K562 (cell line): ENCODE results near the gene LMOD1. TPM values are rescaled to one million over a fixed set of nuclear protein-coding genes. Genes with fewer than 3 reads are reported as not detected.

ENCODE experiments used
- ATAC-seq: fragments of 200-7000 bp; cut with Tn5 transposase; 3 replicates; pipeline ENCODE4 v1.9.1; 2020; ENCODE audit warnings: moderate library complexity
- BruUV-seq: library from RNA; stranded (reverse); fragments of 400-500 nt; replicated peaks from 2 replicates; lab custom pipeline; 2021; lab: Mats Ljungman, UMichigan
- CTCF ChIA-PET: fragments of 300-600 bp; formaldehyde crosslinking; extraction: SDS; loops from one replicate; lab custom pipeline; 2021; ENCODE audit warnings: low intra/inter-chr PET ratio; lab: Yijun Ruan, JAX
- POLR2A ChIA-PET: fragments of 300-600, 350-650 bp; sonication (Branson Sonifier 250); formaldehyde crosslinking; extraction: SDS; loops from one replicate; lab custom pipeline; 2021; ENCODE audit warnings: antibody characterized with exemption, inconsistent platforms; lab: Yijun Ruan, JAX
- DNase-seq, 4 experiments: peaks; one replicate each; pipeline versions ENCODE4 v3.0.0 to v3.0.0-alpha.2; 2011 to 2018; ENCODE audit warnings: low spot score in 3 of 4, mixed read lengths in 3 of 4; ENCODE audit errors: extremely low read depth in 1 of 4
- FAIRE-seq: peaks from 2 replicates; lab custom pipeline; 2011; peaks lifted over from hg19 to GRCh38; lab: Jason Lieb, UNC
- H2AFZ ChIP-seq: 2 replicates; pipeline ENCODE4 v1.6.0; 2011; ENCODE audit warnings: low read depth, low read length, control low read depth, inconsistent platforms
- H3K27ac ChIP-seq: fragments of 200-600 bp; 3 replicates; pipeline ENCODE4 v1.8.0; 2011; ENCODE audit warnings: low read depth, mild to moderate bottlenecking, control low read depth, inconsistent platforms, low read length, moderate library complexity, mixed read lengths; ENCODE audit errors: extremely low read depth
- H3K27me3 ChIP-seq, 2 experiments: fragments of 300-600 bp in 1 of 2; 2 replicates in 1 of 2; 3 replicates in 1 of 2; pipeline versions ENCODE4 v1.6.0 to v1.8.0; 2011; ENCODE audit warnings: inconsistent platforms in 2 of 2, low read length in 2 of 2, mild to moderate bottlenecking in 1 of 2, mixed read lengths in 1 of 2, moderate library complexity in 1 of 2; ENCODE audit not compliant: control insufficient read depth in 2 of 2, insufficient read depth in 2 of 2
- H3K36me3 ChIP-seq: fragments of 300-600 bp; 3 replicates; pipeline ENCODE4 v1.8.0; 2011; ENCODE audit warnings: mild to moderate bottlenecking, low read length, inconsistent platforms; ENCODE audit not compliant: control insufficient read depth, insufficient read depth
- H3K4me1 ChIP-seq, 2 experiments: fragments of 200-600 bp in 1 of 2; replicated peaks in 1 of 2; 2 replicates in 1 of 2; 3 replicates in 1 of 2; pipeline versions ENCODE4 v1.5.1 to v1.8.0; 2011; ENCODE audit warnings: inconsistent platforms in 2 of 2, low read length in 2 of 2, mild to moderate bottlenecking in 1 of 2, mixed read lengths in 1 of 2, moderate library complexity in 1 of 2; ENCODE audit not compliant: control insufficient read depth in 2 of 2, insufficient read depth in 2 of 2
- H3K4me2 ChIP-seq: 2 replicates; pipeline ENCODE4 v1.6.1; 2011; ENCODE audit warnings: low read length, control low read depth, inconsistent platforms, mixed read lengths; ENCODE audit not compliant: insufficient read depth
- H3K4me3 ChIP-seq: fragments of 200-600 bp; sonication (generic), shearing (Covaris generic); 2 replicates; pipeline ENCODE4 v1.5.1; 2016; ENCODE audit warnings: control low read depth, inconsistent platforms
- H3K79me2 ChIP-seq: fragments of 200-600 bp; 3 replicates; pipeline ENCODE4 v1.8.0; 2011; ENCODE audit warnings: low read length, inconsistent platforms; ENCODE audit not compliant: control insufficient read depth, insufficient read depth
- H3K9ac ChIP-seq, 2 experiments: 2 replicates each; pipeline versions ENCODE4 v1.6.0 to v1.6.1; 2011; ENCODE audit warnings: low read depth in 2 of 2, low read length in 2 of 2, control low read depth in 1 of 2, inconsistent platforms in 1 of 2, mild to moderate bottlenecking in 1 of 2, mixed read lengths in 1 of 2; ENCODE audit not compliant: insufficient read depth in 1 of 2
- H3K9me1 ChIP-seq: one replicate; pipeline ENCODE4 v1.6.0; 2011; ENCODE audit warnings: inconsistent platforms, mild to moderate bottlenecking, low read length, moderate library complexity; ENCODE audit not compliant: control insufficient read depth, insufficient read depth
- H3K9me3 ChIP-seq: replicated peaks from 2 replicates; pipeline ENCODE4 v1.5.1; 2011; ENCODE audit warnings: low read depth, low read length, inconsistent platforms; ENCODE audit not compliant: control insufficient read depth, insufficient read depth
- H4K20me1 ChIP-seq: replicated peaks from 2 replicates; pipeline ENCODE4 v1.6.1; 2011; ENCODE audit warnings: low read length, inconsistent platforms, mixed read lengths; ENCODE audit not compliant: control insufficient read depth, insufficient read depth
- BMI1 ChIP-seq: fragments of 150-350 bp; IDR thresholded peaks from 2 replicates; pipeline ENCODE4 v1.6.1; 2014; ENCODE audit warnings: low read length
- CXXC5 ChIP-seq: fragments of 250-450 bp; sonication (Bioruptor Pico); IDR thresholded peaks from 2 replicates; pipeline ENCODE4 v1.8.0; 2022; ENCODE audit warnings: inconsistent platforms, mild to moderate bottlenecking, moderate library complexity
- FIP1L1 ChIP-seq: fragments of 200-400 bp; formaldehyde crosslinking; IDR thresholded peaks from 2 replicates; pipeline ENCODE4 v1.6.1; 2018; ENCODE audit warnings: mild to moderate bottlenecking, low read depth, low read length; ENCODE audit not compliant: poor library complexity, severe bottlenecking
- MTA3 ChIP-seq: fragments of 450-650 bp; formaldehyde crosslinking; IDR thresholded peaks from 2 replicates; pipeline ENCODE4 v1.6.1; 2017; ENCODE audit warnings: mild to moderate bottlenecking, borderline replicate concordance
- SAP30 ChIP-seq: fragments of 200-600 bp; sonication (generic); IDR thresholded peaks from 2 replicates; pipeline ENCODE4 v1.6.1; 2012; ENCODE audit warnings: borderline replicate concordance, low read depth, mild to moderate bottlenecking, moderate library complexity, low read length, control low read depth, inconsistent platforms; ENCODE audit not compliant: insufficient read depth, poor library complexity, severe bottlenecking
- ZNF551 ChIP-seq: fragments of 250-450 bp; sonication (Bioruptor Pico); IDR thresholded peaks from 2 replicates; pipeline ENCODE4 v1.5.0; 2021; ENCODE audit warnings: mild to moderate bottlenecking, moderate library complexity
- WGBS: fragments of 100-300 bp; shearing (Covaris generic); methylation state at CpG from one replicate; pipeline ENCODE4 v1.1.6; 2016; ENCODE audit warnings: low coverage, mixed read lengths; ENCODE audit not compliant: insufficient coverage; ENCODE audit errors: missing lambda C conversion rate; 5-methylcytosine and 5-hydroxymethylcytosine counted together
- in situ Hi-C: fragments of 300-500 bp; cut with MboI; formaldehyde crosslinking; loops from 4 replicates; pipeline ENCODE4 v1.15.0; 2018; ENCODE audit warnings: inconsistent platforms, mixed read lengths
- intact Hi-C: fragments of 100-400 bp; cut with micrococcal nuclease; formaldehyde crosslinking; loops from 2 replicates; pipeline ENCODE4 v1.14.2; 2022
- polyA plus RNA-seq, 8 experiments: library from polyadenylated mRNA; depleted of rRNA in 4 of 8; stranded (reverse) in 5 of 8; unstranded in 3 of 8; fragments of >200 nt; fragmentation: Nextera tagmentation in 2 of 8; fragmentation: Illumina TruSeq in 1 of 8; extraction: Ambion mirVana in 2 of 8; extraction: Trizol in 1 of 8; gene quantifications; 2 replicates each; pipeline versions ENCODE4 v1.2.1 to v1.2.3, GENCODE V29; 2011 to 2014; ENCODE audit warnings: inconsistent platforms in 1 of 8, missing spikeins in 1 of 8
- total RNA-seq, 7 experiments: library from RNA; depleted of rRNA in 6 of 7; stranded (reverse); fragments of >200 nt in 6 of 7; fragmentation: Illumina TruSeq in 2 of 7; extraction: Trizol in 2 of 7; gene quantifications; 2 replicates each; pipeline versions ENCODE4 v1.2.1 to v1.2.3, GENCODE V29; 2011 to 2021; ENCODE audit warnings: low replicate concordance in 1 of 7
- TF ChIP-seq, protein P1 (sequence below): sonication (generic); formaldehyde crosslinking; IDR thresholded peaks from 2 replicates; pipeline ENCODE4 v1.8.0; 2022; ENCODE audit warnings: mild to moderate bottlenecking, low read depth, missing genetic modification reagents
- TF ChIP-seq, protein P2 (sequence below): sonication (generic); formaldehyde crosslinking; IDR thresholded peaks from 2 replicates; pipeline ENCODE4 v1.8.1; 2023; ENCODE audit warnings: mild to moderate bottlenecking, missing genetic modification reagents
- TF ChIP-seq, protein P3 (sequence below): sonication (generic); formaldehyde crosslinking; IDR thresholded peaks from 2 replicates; pipeline ENCODE4 v1.8.0; 2022; ENCODE audit warnings: missing genetic modification reagents, mild to moderate bottlenecking, moderate library complexity, borderline replicate concordance

The LMOD1 gene
- total and polyA plus RNA-seq, 9 of the 15 experiments (the other 6 are each of a cell fraction or from before 2014, with no cell fraction given), result 0.03 to 0.54 (median 0.38) TPM; not detected in 1

DNA sequence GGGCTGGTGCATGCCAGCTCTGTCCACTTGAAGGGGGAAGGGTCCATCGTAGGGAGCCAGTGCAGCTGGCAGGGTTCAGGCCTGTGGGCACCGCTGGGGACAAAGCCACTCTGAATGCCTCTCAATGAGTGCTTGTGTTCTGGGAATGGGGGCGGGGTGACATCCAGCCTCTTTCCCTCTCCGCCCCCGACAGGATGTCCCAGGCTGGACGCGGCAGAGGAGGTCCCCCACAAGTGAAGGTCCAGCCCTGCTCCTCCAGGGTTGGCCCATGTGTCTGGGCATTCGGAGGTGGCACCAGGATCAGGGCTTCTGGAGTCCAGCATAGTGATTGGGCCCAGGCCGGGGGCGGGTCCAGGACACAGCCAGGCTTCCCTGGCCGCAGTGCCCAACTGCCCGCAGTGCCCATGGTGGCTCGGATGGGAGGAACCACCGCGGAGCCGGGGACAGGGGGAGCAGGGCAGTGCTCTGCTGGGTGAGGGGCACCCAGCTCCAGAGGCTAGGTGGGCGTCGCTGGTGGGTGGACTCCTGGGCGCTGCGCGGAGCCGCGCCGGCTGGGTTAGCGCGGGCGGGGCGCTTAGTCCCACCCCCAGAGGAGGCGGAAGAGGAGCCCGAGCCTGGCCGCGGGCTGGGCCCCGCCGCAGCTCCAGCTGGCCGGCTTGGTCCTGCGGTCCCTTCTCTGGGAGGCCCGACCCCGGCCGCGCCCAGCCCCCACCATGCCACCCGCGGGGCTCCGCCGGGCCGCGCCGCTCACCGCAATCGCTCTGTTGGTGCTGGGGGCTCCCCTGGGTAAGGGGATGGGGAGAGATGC, 57.9 kb downstream of the LMOD1 start, which contains the start of gene SHISA4:
SHISA4 (plus strand) TSS at position 617 of the 808 bp plus-strand sequence; CDS start at position 714, 97 bp downstream.
- Histone ChIP-seq H3K79me2 (no peaks in the 10 kb centered on the region), H3K9me3 (no peaks in the 10 kb centered on the region), H3K4me3 (peak within 1 kb of the TSS; percentile 14; the same call in 1 of the 2 replicates), H4K20me1 (no peaks in the 10 kb centered on the region), H3K9me1 (no peaks in the 10 kb centered on the region), H3K27me3 (0 out of 5 replicates have a peak, but pooled peaks cover 0 to 4% of the 10 kb centered on the region in 2 experiments), H3K4me2 (peak within 1 kb of the TSS; percentile 30; the same call in 1 of the 2 replicates), H2AFZ (peak within 1 kb of the TSS; percentile 36), H3K9ac (peak within 1 kb of the TSS in 1 of 2 experiments; percentile 57; a peak in 1 of 4 replicates), H3K4me1 (peaks cover 41 to 45% of the 10 kb centered on the region in 2 experiments), H3K27ac (no peak within 1 kb of the TSS), H3K36me3 (no peaks in the 10 kb centered on the region)
- FAIRE-seq (no peak), ATAC-seq (peak; percentile 73), DNase-seq (peak; percentile 35 to 86 (median 76))
- CTCF ChIA-PET, result no interaction called here
- POLR2A ChIA-PET, result no interaction called here
- in situ Hi-C loops, result no loop called here
- no TSS peak for BruUV-seq
- 34% methylated on average over 41 of the region's 49 CpGs for WGBS
- intact Hi-C loops, result no loop called here
- TF ChIP-seq MTA3 (peak; percentile 70; the same call in 1 of the 2 replicates), ZNF551 (CRISPR knock-in tag) (no peak), FIP1L1 (peak; percentile 44), SAP30 (peak; percentile 39), BMI1 (no peak), CXXC5 (CRISPR knock-in tag) (0 out of 2 replicates have a peak, but pooled peaks have one; percentile 10)
- TF ChIP-seq, protein P1, sequence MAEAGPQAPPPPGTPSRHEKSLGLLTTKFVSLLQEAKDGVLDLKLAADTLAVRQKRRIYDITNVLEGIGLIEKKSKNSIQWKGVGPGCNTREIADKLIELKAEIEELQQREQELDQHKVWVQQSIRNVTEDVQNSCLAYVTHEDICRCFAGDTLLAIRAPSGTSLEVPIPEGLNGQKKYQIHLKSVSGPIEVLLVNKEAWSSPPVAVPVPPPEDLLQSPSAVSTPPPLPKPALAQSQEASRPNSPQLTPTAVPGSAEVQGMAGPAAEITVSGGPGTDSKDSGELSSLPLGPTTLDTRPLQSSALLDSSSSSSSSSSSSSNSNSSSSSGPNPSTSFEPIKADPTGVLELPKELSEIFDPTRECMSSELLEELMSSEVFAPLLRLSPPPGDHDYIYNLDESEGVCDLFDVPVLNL, result 0 out of 2 replicates have a peak, but pooled peaks have one; percentile 49
- TF ChIP-seq, protein P2, sequence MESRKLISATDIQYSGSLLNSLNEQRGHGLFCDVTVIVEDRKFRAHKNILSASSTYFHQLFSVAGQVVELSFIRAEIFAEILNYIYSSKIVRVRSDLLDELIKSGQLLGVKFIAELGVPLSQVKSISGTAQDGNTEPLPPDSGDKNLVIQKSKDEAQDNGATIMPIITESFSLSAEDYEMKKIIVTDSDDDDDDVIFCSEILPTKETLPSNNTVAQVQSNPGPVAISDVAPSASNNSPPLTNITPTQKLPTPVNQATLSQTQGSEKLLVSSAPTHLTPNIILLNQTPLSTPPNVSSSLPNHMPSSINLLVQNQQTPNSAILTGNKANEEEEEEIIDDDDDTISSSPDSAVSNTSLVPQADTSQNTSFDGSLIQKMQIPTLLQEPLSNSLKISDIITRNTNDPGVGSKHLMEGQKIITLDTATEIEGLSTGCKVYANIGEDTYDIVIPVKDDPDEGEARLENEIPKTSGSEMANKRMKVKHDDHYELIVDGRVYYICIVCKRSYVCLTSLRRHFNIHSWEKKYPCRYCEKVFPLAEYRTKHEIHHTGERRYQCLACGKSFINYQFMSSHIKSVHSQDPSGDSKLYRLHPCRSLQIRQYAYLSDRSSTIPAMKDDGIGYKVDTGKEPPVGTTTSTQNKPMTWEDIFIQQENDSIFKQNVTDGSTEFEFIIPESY, result peak; percentile 52; the same call in 1 of the 2 replicates
- TF ChIP-seq, protein P3, sequence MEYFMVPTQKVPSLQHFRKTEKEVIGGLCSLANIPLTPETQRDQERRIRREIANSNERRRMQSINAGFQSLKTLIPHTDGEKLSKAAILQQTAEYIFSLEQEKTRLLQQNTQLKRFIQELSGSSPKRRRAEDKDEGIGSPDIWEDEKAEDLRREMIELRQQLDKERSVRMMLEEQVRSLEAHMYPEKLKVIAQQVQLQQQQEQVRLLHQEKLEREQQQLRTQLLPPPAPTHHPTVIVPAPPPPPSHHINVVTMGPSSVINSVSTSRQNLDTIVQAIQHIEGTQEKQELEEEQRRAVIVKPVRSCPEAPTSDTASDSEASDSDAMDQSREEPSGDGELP, result peak; percentile 64; the same call in 1 of the 2 replicates
